PC-9 (cell line): ENCODE results near the gene FKBP1B. TPM values are rescaled to one million over a fixed set of nuclear protein-coding genes. Genes with fewer than 3 reads are reported as not detected.

Experiments
- BruUV-seq: library from RNA; stranded (reverse); fragments of 400-500 nt; replicated peaks from 2 replicates; lab custom pipeline; 2021; lab: Mats Ljungman, UMichigan
- CTCF ChIA-PET: fragments of 300-600 bp; sonication (Branson Sonifier 250); formaldehyde crosslinking; loops from one replicate; lab custom pipeline; 2022; ENCODE audit warnings: antibody characterized with exemption; lab: Charles Lee
- POLR2A ChIA-PET: fragments of 300-600 bp; sonication (Branson Sonifier 250); formaldehyde crosslinking; loops from one replicate; lab custom pipeline; 2022; ENCODE audit warnings: antibody characterized with exemption; ENCODE audit not compliant: unreplicated experiment; lab: Charles Lee
- DNase-seq, 2 experiments: peaks; one replicate each; pipeline versions ENCODE4 v3.0.0 to v3.0.0-alpha.2; 2015 to 2022; ENCODE audit warnings: mixed read lengths in 1 of 2
- H2AFZ ChIP-seq: fragments of 200-600 bp; sonication (generic); 2 replicates; pipeline ENCODE4 v1.8.1; 2017; ENCODE audit warnings: antibody characterized with exemption
- H3F3A ChIP-seq: fragments of 200-600 bp; sonication (generic); 2 replicates; pipeline ENCODE4 v1.8.1; 2017; ENCODE audit warnings: antibody characterized with exemption, mild to moderate bottlenecking, low read depth; ENCODE audit not compliant: insufficient read depth
- H3K27ac ChIP-seq: fragments of 200-600 bp; sonication (generic); 2 replicates; pipeline ENCODE4 v1.6.1; 2016; ENCODE audit warnings: mixed run types
- H3K27me3 ChIP-seq: fragments of 200-600 bp; sonication (generic); 2 replicates; pipeline ENCODE4 v1.6.1; 2016; ENCODE audit warnings: low read depth, mixed run types; ENCODE audit not compliant: insufficient read depth
- H3K36me3 ChIP-seq: fragments of 200-600 bp; sonication (generic); 2 replicates; pipeline ENCODE4 v1.6.1; 2016; ENCODE audit warnings: low read depth, mixed run types
- H3K4me1 ChIP-seq: fragments of 200-600 bp; sonication (generic); replicated peaks from 2 replicates; pipeline ENCODE4 v1.6.1; 2016; ENCODE audit warnings: mixed run types; ENCODE audit not compliant: insufficient read depth
- H3K4me2 ChIP-seq: fragments of 200-600 bp; sonication (generic); 2 replicates; pipeline ENCODE4 v1.6.1; 2017; ENCODE audit warnings: mixed run types
- H3K4me3 ChIP-seq: fragments of 200-600 bp; sonication (generic); 2 replicates; pipeline ENCODE4 v1.6.1; 2016; ENCODE audit warnings: mixed run types
- H3K79me2 ChIP-seq: fragments of 200-600 bp; sonication (generic); 2 replicates; pipeline ENCODE4 v1.6.1; 2017; ENCODE audit warnings: low read depth, mixed run types
- H3K9me2 ChIP-seq: fragments of 200-600 bp; sonication (generic); 2 replicates; pipeline ENCODE4 v1.8.1; 2017; ENCODE audit warnings: mild to moderate bottlenecking; ENCODE audit not compliant: insufficient read depth
- H3K9me3 ChIP-seq: fragments of 200-600 bp; sonication (generic); 2 replicates; pipeline ENCODE4 v1.8.1; 2016; ENCODE audit warnings: low read depth; ENCODE audit not compliant: insufficient read depth
- H4K20me1 ChIP-seq: fragments of 200-600 bp; sonication (generic); 2 replicates; pipeline ENCODE4 v1.8.1; 2017; ENCODE audit not compliant: insufficient read depth
- EZH2 ChIP-seq: fragments of 200-600 bp; sonication (generic); IDR thresholded peaks from 2 replicates; pipeline ENCODE4 v1.8.0; 2017; ENCODE audit warnings: antibody characterized with exemption, low read depth
- intact Hi-C: fragments of 100-400 bp; cut with micrococcal nuclease; formaldehyde crosslinking; loops from one replicate; pipeline ENCODE4 v1.10.0; 2022; ENCODE audit not compliant: unreplicated experiment
- total RNA-seq: library from RNA; stranded (reverse); gene quantifications from 2 replicates; pipeline ENCODE4 v1.2.3, GENCODE V29; 2021
- TF ChIP-seq, protein P1 (sequence below): fragments of 200-600 bp; sonication (generic); conservative IDR thresholded peaks from 2 replicates; pipeline ENCODE4 v1.6.1; 2017; ENCODE audit warnings: mixed run types, antibody characterized with exemption, mild to moderate bottlenecking, moderate library complexity

Gene FKBP1B
- total RNA-seq, 1 experiment from 2014 or later = 4.5 TPM

- H3K4me1 ChIP-seq = peaks cover 7% of the 10 kb centered on the region; the same call in 1 of the 2 replicates
- ChIA-PET POLR2A (no interaction called here), CTCF (interaction anchor here (0.5 kb wide), 1 partner anchor 15 kb away, joined by 3 read pairs; no protein-coding TSS in a partner anchor)
- no peak overlapping the region for H3K4me2 ChIP-seq
- H3K27me3 ChIP-seq = no peaks in the 10 kb centered on the region
- TF ChIP-seq, protein P1, sequence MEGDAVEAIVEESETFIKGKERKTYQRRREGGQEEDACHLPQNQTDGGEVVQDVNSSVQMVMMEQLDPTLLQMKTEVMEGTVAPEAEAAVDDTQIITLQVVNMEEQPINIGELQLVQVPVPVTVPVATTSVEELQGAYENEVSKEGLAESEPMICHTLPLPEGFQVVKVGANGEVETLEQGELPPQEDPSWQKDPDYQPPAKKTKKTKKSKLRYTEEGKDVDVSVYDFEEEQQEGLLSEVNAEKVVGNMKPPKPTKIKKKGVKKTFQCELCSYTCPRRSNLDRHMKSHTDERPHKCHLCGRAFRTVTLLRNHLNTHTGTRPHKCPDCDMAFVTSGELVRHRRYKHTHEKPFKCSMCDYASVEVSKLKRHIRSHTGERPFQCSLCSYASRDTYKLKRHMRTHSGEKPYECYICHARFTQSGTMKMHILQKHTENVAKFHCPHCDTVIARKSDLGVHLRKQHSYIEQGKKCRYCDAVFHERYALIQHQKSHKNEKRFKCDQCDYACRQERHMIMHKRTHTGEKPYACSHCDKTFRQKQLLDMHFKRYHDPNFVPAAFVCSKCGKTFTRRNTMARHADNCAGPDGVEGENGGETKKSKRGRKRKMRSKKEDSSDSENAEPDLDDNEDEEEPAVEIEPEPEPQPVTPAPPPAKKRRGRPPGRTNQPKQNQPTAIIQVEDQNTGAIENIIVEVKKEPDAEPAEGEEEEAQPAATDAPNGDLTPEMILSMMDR = no peak
- no peak for TF ChIP-seq EZH2
- no TSS peak for BruUV-seq
- H3F3A ChIP-seq = peaks cover 4% of the 10 kb centered on the region; the same call in 1 of the 2 replicates
- no peaks in the 10 kb centered on the region for H3K79me2 ChIP-seq
- H4K20me1 ChIP-seq = no peaks in the 10 kb centered on the region
- no peaks in the 10 kb centered on the region for H3K36me3 ChIP-seq
- H3K4me3 ChIP-seq = no peak overlapping the region
- no peak for DNase-seq
- H3K27ac ChIP-seq = no peak overlapping the region
- H3K9me3 ChIP-seq = no peaks in the 10 kb centered on the region
- intact Hi-C loops = no loop called here
- no peaks in the 10 kb centered on the region for H3K9me2 ChIP-seq
- H2AFZ ChIP-seq = no peak overlapping the region
Observed at GRCh38 chr2:24101992-24102391, 52.5 kb downstream of the FKBP1B start.

- H3K4me1 ChIP-seq = peaks cover 7% of the 10 kb centered on the region; the same call in 1 of the 2 replicates
- no peaks in the 10 kb centered on the region for H3K9me2 ChIP-seq
- intact Hi-C loops = no loop called here
- H3K79me2 ChIP-seq = no peaks in the 10 kb centered on the region
- BruUV-seq = no TSS peak
- no peak overlapping the region for H3K27ac ChIP-seq
- no peak for DNase-seq
- H4K20me1 ChIP-seq = no peaks in the 10 kb centered on the region
- no peaks in the 10 kb centered on the region for H3K9me3 ChIP-seq
- H3K36me3 ChIP-seq = no peaks in the 10 kb centered on the region
- no peak overlapping the region for H2AFZ ChIP-seq
- POLR2A ChIA-PET = no interaction called here
- H3K4me2 ChIP-seq = no peak overlapping the region
- TF ChIP-seq, protein P1 = no peak
- TF ChIP-seq EZH2 = no peak
- CTCF ChIA-PET = no interaction called here
- no peaks in the 10 kb centered on the region for H3K27me3 ChIP-seq
- H3K4me3 ChIP-seq = no peak overlapping the region
- H3F3A ChIP-seq = peaks cover 4% of the 10 kb centered on the region; the same call in 1 of the 2 replicates
Observed at GRCh38 chr2:24102677-24103076, 53.1 kb downstream of the FKBP1B start.

DNA sequence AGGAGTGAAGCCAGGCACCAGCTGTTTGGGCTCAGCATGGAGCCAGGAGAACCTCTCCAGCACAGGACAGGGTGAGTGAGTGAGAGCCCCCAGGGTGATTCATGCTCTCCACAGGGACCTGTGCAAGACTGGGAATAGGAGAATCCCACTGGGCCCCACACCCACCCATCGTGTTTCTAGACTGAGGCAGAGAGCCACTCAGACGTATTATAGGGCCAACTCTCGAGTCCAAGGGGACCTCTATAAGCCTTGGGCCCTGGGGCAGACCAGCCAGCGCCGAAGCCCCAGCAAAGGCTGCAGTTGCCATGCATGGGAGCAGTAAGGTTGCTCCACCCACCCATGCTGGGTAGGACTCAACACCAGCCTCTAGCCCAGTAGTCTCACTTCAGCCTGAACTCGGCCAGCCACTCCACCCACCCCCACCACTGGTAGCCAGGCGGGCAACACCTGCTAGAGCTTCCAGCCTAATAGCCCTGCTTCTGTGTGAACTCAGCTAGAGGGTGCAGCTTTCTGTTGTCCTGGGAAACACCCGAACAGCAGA, 54.6 kb downstream of the FKBP1B start:
- Histone ChIP-seq H3K9me3 (peaks cover 8% of the 10 kb centered on the region), H3K36me3 (no peaks in the 10 kb centered on the region), H3K27ac (no peak overlapping the region), H3K9me2 (no peaks in the 10 kb centered on the region), H3K4me2 (no peak overlapping the region), H3K4me1 (peaks cover 17% of the 10 kb centered on the region), H3K27me3 (no peaks in the 10 kb centered on the region), H3F3A (peaks cover 4% of the 10 kb centered on the region; the same call in 1 of the 2 replicates), H3K79me2 (no peaks in the 10 kb centered on the region), H3K4me3 (no peak overlapping the region), H4K20me1 (no peaks in the 10 kb centered on the region), H2AFZ (no peak overlapping the region)
- BruUV-seq = no TSS peak
- DNase-seq = no peak
- intact Hi-C loops = no loop called here
- no peak for TF ChIP-seq EZH2
- TF ChIP-seq, protein P1 = no peak
- POLR2A ChIA-PET = no interaction called here
- CTCF ChIA-PET = interaction anchor here (0.6 kb wide), 1 partner anchor 143 kb away, joined by 3 read pairs; no protein-coding TSS in a partner anchor
